GM12874 (cell line): ENCODE measurements around the gene ACOT7.

Source experiments
- CTCF ChIP-seq: IDR thresholded peaks from 2 replicates; pipeline ENCODE4 v1.5.1; 2011; ENCODE audit warnings: low read depth, mild to moderate bottlenecking, control low read depth, low read length, moderate library complexity; ENCODE audit not compliant: insufficient read depth

The ACOT7 gene

DNA sequence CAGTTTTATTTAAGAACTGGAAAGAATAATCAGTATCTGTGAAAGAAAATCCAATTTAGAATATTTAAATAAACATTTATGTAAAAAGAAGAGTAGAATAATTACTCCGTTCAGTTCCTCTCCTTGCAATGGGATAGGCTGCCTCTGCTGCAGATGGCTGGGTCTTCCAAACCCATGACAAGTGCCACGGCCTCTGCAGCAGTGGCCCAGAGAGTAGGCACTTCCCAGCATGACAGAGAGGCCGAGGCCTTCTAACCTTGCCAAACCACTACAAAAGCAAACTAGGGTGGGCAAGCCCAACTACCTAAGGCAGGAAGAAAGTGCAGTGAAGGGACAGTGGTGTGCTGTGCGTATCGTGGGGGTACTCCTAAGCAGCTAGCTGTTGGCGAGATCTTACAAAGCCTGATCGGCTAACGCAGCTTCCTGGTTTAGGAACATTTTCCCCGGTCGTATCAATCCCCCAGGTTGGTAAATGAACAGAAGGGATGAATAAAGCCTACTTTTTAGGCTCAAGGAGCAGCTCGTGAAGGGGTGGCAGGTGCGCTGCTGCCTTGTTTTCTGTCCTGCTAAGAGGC is 172.3 kb downstream of the ACOT7 start:
- no peak for TF ChIP-seq CTCF

DNA sequence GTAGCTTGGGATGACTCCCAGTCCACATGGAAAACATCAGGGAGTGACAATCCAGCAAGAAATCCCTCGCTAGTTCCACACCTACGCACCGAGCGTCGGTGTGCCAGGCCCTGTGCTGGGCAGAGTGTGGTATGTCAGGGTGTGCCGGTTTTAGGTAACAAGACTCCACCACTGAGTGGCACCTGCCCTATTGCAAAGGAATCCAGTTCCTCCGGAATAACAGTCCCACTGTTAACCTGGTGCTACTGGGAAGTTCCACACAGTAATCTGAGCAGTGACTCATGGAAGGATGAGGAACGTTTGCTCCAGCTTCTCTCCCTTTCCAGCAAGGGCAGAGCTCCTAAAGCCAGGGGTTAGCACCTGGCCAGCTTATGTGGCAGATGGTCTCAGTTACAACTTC is 173.3 kb downstream of the ACOT7 start:
- no peak for TF ChIP-seq CTCF

DNA sequence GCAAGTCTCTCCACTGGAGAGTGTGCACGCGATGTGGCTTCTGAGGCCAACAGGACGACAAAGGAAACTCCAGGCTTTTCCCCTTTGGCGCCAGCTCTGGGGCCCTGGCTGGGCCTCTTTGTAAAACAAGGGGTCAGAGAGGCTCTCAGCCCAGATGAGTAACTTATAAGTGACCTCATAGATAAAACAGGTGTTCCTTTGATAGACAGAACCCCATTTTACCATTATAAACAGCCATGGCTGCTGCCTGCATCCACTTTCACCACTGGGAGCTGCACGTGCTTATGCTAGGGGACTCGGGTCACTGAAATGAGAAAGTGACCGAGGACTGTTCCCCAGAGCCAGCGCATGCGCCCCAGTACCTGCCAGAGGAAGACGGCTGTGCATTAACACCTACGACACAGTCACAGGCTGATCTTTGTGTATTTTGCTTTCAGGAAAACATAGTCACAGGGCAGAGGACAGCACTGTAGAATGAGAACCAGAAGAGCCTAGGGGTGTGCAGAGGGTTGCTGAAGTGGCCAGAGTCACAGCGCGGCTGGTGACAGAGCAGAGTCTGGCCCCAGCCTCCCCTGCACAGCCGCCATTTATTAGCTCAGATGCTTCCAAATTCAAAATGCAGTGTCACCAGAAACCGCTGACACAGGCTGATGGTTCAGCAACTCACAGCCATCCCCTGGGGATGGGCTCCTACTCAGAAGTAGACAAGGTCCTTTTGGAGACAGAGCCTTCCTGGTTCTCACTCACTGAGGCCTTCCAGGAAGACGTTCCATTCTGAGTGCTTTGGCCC is 175.0 kb downstream of the ACOT7 start:
- no peak for TF ChIP-seq CTCF
